ENCODE data around the gene NUDT13.

Gene NUDT13

DNA sequence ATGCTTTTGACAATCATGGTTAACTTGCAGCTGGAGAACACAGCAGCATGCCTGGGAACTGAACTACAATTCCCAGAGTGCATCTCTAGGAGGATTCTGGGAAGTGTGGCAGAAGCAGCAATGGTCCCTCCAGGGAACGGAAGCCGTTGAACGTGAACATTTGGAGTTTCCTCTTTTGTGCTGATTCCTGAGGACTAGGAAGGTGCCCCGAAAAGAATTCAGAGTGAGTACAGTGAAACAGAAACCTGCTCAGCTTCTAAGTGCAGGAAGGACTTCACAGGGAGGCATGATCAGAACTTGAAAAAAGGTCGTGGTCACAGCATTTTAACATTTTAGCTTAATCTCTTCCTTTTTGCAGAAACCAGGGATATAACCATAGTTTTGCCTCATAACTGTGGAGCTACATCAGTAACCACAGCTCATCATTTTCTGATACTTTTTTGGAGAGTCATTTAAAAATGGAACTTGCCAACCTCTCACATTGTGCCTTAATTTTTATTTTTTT, at the start of gene NUDT13:
TSS of gene NUDT13 (plus strand) at position 111 of the 505 bp plus-strand sequence. CDS start 3,911 bp downstream, outside the sequence.
- peak; percentile 53 for DNase-seq (ENCODE audit: low read depth)

DNA sequence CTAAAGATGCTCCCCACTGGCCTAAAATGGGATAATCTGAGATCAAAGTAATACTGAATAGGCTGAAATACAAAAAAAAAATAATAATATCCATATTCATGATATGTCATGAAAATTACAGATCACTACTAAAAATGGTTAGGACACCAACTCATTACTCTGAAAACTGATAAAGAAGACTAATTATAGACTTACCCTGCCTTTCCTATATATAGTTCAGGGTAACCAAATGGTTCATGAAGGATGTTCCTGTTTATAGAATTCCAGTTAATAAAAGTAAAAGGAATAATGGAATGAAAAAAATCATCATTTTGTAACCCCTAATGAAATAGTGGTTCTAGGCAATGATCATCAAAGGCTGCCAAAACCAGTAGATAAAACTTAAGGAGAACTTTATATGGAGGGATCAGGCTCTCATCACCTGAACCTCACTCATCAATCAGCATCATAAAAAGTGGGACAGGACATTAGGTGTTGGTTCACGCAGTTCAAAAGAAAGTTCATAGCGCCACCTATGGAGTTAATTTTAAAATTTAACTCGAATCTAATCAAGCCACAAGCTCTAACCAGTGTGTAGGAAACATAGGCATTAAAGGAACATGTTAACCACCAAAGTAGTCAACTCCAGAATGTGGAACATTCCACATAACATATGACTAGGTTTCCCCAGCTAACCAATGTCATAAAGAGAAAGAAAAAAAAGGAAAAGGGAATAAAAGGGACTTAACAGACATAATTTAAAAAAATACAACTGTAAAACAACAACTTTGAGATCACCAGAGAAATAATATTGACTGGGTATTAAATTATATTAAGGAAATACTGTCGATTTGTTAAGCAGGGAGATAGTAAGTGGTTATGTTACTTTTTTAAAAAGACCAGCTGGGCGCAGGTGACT, 49.3 kb upstream of the NUDT13 start:
- DNase-seq (ENCODE audit: low read depth), result peak; percentile 18

DNA sequence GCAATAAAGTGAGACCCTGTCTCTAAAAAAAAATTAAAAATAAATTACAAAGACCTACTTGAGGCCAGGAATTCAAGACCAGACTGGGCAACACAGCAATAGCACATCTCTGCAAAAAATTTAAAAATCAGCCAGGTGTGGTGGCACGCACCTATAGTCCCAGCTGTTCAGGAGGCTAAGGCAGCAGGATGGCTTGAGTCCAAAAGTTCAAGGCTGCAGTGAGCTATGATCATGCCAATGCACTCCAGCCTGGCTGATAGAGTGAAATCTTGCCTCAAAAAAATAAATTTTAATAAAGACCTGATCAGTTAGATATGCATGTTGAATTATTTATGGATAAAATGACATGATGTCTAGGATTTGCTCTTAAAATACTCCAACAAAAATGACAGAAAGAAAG, 48.5 kb upstream of the NUDT13 start:
- DNase-seq (ENCODE audit: low read depth), result no peak

DNA sequence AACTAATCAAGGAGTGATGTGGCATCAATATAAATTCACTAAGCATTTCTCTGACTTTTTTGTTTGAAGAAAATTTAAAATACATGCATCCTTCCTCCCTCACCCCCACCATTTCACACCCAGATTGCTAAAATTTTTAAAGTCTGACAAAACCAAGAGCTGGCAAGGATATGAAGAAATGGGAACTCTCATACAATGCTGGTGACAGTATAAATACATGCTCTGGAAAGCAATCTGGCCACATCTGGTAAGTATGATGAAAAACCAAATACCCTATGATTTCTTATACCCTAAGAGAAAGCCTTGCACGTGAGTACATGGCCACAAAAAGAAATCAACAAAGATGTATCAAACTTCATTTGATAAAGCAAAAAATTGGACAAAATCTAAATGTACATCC, 44.8 kb upstream of the NUDT13 start:
- DNase-seq (ENCODE audit: low read depth), result peak; percentile 42

DNA sequence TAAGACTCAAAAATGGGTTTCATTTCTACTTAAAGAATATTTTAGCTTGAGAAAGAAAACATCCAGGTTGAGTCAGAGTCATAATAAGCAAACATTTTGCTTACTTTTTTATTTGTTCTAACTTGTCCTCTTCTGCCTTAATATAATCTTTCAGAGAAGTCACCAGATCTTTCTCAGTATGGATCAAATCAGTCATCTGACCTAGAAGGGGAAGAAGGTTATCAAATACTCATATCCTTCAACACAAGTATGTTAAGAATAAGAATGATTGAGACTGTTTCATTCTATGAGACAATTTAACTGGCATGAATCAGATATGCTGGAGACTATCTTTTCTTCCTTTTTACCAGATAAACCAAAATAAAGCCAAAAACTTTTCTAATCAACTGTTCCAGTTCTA, 36.6 kb upstream of the NUDT13 start:
- DNase-seq (ENCODE audit: low read depth), result no peak

DNA sequence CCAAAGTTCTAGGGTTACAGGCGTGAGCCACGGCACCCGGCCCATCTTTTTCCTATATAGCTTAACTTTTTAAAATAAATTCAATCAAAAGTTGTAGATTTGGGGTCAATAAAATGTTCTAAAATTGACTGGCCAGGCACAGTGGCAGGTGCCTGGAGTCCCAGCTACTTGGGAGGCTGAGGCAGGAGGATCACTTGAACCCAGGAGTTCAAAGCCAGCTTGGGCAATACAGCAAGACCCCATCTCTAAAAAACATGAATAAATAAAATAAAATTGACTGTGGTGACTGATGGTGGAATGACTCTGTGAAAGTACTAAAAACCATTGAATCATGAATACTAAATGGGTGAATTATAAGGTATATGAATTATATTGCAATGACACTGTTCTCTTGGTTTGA, 34.4 kb upstream of the NUDT13 start:
- no peak for DNase-seq (ENCODE audit: low read depth)

DNA sequence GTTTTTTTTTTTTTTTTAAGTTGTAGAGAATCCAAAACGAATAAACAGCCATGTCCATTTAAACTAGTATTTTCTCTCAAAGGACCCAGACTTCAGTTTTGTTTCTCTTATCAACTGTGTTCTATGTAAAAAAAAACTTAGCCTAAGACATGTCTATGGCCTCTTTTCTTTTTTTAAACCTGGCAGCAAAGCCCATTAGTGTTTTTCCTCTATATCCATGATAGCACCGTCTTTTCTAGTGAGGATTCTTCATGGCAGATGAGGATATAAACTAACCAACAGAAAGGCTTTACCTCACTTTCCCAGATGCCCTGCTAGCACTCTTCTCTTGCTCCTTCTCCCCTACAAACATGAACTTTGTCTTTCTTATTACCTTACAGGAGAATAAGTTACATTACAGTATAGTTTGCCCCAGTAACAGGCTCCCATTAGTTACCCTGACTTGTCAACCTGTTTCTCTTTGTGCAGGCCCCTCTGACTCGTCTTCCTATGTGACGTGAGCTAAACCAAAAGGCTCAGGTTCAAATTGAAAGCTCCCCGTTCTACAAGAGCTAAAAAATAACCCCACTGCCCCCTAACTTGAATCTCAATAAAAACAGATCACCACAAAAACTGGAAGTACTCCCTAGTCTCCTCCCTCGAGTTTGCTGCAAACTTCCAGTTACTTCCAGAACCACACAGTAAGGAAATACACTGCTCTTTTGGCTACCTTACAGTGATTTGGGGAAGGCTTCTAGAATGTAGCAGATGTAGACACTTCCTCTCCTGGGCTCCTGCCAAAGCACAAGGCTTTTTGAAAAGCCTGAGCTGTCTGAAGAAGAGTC, 33.7 kb upstream of the NUDT13 start:
- peak; percentile 85 for DNase-seq (ENCODE audit: low read depth)

DNA sequence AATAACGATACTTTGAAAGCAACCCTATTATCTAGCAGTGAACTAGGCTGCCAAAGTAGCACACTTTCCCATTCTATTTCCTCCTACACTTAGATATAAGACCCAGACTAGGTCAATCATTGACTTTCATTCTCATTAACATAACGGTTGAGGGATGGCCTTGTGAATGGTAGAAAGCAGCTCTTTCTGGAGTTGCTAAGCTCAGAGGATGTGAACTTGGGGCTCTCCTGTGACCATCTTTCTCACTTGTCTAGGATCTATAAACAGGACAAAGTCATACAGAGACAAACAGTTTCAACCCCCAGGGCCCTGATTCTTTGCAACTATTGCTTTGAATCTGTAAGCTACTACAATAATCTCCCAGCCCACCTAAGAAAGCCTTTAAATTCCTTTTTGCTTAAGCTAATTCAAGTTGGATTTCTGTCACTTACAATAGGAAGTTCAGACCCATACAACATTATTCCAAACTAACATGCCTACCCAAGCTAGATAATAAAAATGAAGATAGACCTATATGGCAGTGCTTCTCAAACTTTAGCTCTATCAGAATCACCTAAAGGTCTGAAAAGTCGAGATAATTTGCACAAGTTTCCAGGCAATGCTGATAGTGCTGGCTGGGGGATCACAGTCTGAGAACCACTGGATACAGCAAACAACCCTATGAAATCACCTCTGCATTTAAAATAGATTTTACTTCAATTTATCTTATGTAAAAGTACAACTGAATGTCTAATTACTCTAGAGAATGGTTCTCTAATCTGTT, 30.3 kb upstream of the NUDT13 start:
- DNase-seq (ENCODE audit: low read depth), result no peak

DNA sequence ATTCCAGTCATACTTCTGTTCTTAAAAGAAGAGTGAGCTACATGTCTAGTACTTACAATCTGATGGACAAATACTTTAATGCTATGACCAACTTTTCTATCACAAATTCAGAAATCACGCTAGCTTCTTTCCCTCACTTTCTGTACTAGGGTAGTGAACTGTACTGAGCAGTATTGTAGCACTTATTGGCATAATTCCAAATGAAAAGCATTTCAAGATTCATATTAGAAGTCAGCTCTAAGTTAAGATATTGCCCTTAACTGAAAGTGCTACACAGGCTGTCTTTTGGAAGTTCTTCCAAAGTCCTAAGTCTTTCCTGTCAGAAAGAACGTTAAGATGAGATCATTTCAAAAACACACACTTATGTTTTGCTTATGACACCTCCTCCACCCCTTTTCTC, 27.0 kb upstream of the NUDT13 start:
- no peak for DNase-seq (ENCODE audit: low read depth)

DNA sequence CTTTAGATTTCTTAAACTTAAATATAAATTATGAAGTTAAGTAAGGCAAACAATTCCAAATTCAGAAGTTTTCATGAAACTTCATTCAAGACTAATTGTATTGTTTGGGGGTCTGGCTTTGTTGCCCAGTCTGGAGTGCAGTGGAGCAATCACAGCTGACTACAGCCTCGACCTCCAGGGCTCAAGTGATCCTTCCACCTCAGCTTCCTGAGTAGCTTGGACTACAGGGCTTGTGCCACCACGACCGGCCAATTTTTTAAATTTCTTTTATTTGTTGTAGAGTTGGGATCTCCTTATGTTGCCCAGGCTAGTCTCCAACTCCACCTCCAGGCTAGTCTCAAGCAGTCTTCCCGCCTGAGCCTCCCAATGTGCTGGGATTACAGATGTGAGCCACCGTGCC, 26.0 kb upstream of the NUDT13 start:
- DNase-seq (ENCODE audit: low read depth), result no peak

DNA sequence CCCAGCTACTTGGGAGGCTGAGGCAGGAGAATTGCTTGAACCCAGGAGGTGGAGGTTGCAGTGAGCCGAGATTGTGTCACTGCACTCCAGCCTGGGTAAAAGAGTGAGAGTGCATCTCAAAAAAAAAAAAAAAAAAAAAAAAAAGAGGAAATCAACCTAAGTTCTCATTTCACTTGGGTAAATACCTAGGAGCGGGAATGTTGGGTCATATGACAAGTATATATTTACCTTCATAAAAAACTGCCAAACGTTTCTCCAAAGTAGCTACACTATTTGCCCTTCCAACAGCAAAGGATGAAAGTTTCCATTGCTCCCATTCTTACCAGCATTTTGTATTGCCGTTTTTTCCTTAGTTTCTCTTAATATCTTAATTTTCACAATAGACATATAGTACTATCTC, 23.4 kb upstream of the NUDT13 start:
- no peak for DNase-seq (ENCODE audit: low read depth)

DNA sequence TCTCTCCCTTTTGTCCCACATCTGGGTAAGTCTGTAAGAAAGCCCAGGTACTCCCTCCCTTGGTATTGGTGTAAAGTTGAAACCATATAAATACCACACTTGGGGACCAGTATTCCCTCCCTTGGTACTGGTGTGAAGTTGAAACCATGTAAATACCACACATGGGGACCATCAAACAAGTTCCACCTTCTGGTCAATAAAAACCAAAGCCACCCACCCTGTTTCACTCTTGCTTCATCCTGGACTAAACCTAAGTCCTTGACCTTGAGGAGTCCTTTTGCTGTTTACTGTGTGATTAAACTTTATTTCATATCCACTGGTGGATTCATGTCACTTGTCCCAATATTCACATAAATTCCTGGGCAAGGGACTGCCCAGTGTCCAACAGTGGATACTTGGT, 22.0 kb upstream of the NUDT13 start:
- DNase-seq (ENCODE audit: low read depth), result no peak

DNA sequence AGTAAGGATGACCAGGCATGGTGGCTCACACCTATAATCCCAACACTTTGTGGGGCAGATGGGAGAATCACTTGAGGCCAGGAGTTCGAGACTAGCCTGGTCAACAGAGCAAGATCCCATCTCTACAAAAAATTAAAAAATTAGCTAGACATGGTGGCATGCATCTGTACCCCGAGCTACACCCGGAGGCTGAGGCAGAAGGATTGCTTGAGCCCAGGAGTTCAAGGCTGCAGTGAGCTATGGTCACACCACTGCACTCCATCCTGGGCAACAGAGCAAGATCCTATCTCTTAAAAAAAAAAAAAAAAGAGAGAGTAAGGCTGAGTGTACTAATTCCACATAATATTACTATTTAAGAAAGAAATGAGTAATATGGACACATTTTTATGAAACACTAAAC, 17.4 kb upstream of the NUDT13 start:
- no peak for DNase-seq (ENCODE audit: low read depth)

DNA sequence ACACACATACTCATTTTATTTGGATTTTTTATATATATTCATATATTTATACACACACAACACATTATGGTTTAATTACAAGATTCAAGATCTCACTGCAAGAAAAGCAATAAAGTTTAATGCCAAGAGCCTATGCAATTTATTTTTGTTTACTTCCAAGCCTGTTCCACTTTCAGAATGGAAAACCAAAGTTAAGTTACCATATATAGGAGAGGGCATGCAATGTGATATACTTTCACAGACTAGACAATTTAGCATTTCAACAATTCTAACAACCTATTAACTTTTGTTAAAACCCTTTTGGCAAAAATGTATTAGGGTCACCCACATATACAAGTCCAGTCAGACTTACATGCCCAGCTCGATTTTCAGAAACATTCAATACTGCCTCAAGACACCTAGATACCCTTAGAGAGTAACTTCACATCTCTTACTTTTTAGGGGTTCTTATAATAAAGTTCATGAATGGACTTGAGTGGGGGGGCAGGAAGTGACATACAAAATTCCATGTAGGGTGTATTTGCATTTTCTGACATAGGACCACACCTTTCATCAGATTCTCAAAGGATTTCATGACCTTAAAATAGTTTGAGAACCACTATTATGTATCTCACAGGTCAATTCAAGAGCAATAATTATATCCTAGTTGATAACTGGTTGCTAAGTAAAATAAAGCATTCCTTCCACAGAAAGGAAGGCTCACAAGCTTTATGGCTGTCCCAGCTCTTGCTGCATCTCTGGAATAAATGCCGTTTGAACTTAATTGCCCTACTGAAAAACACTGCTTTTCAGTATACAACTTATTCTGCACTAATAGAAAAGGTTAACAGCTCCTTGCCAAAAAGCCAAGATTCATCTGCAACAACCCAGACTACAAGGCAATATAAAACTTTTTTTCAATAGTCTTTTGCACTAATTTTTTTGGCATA, 16.1 kb upstream of the NUDT13 start:
- peak; percentile 11 for DNase-seq (ENCODE audit: low read depth)

DNA sequence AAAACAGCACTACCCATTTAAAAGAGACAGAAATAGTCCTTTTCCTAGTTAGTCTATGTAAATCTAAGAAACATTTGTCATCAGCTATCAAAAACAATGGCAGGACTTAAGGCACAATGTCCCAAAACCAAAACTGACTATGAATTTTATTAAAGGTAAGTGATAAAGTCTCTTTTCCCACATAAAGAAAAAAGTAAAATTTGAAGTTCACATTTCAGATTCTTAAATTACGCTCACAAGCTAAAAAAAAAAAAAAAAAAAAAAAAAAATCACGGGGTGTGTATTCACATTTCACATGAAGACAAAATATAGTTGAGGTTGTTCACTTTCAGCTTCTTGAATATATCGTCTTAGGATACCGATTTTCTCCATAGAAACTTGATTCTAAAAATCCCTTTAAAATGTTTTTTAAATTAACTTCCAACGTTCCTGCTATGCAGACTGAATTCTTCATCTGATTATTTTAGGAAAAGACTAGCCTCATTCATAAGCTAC, 15.2 kb upstream of the NUDT13 start:
- DNase-seq (ENCODE audit: low read depth), result no peak

DNA sequence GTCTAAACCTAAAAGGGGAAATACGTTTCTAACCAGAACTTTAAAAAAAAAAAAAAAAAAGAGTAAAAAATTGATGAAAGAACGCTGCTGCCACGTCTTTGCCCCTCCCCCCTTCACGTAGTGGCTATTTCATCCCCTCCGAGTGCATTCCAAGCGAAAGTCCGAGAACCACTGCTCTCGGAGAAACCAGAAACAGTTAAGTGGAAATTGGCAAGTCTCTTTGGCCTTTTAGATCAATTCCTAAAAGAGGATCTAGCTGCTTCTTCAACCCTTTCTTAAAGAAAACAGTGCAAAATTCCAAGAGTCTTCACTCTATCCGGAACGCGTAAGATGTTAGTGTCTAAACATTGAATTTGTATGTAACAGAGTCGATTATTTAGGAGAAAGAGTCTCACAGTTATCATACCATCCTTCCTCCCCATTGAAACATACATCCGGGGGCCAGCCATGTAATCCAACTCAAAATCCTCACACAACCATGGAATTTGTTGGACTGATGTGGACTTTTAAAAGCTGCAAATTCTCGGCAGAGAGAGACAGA, 14.7 kb upstream of the NUDT13 start:
- peak; percentile 84 for DNase-seq (ENCODE audit: low read depth)

DNA sequence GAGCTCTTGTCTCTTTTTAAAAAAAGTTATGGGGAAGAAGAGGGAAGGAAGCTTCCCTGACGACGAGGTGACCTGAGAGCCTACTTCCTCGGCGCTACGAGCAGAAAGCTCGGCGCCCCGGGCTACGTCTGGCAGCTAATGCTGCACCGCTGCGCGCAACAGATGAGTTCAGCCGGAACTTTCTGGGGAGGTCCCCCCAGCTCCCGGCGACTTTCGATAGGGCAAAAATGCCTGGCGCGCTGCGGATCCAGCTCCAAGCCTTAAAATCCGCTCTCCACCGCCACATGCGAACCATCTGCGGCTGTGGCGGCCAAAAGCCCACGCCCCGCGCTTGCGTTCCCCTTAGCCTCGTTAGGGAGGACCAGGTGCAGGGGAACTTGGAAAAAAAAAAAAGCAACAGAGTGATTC, 14.2 kb upstream of the NUDT13 start:
- DNase-seq (ENCODE audit: low read depth), result peak; percentile 74

DNA sequence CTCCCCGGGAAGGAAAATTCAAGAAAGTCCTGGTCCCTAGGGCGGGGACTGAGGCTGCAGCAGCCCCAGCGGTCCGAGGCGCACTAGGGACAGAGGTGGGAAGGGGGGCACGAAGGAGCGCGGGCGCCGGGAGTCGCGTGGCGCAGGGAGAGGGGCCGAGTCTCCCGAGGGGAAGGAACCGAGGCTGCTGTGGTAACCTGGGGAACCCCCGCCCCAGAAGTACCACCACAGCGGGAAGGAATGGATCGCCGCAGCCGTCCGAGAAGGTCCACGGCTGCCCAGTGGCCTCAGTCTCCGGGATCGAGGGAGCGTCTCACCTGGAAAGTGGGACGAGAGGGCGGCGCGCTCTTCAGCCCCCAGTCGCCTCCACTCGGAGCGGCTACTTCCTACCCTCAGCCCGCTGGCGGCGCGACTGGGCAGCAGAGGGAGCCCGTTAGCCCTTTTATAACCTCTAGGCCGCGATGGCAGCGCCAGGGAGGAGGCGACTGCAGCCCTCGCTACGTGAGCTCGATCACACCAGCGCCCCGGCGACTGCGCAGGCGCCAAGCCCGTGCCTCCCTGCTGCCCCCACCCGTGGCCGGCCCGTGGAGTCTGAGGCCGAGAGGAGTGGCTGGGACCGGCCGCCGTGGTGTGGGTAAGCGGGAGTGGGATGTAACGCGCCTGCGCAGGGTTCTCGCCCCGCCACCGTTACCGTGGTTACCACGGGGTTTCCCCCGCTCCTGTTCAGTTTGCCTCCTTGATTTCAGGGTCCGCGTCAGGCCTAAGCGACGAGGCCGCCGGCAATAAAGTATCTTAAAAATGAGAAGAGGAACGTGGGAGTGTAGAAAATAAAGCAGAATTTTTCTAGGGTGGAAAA, 13.6 kb upstream of the NUDT13 start, which contains the start of gene P4HA1:
TSS of gene P4HA1 (minus strand) at position 418 of the 856 bp plus-strand sequence. CDS start 21,983 bp downstream, outside the sequence.
- peak; percentile 99 for DNase-seq (ENCODE audit: low read depth)

DNA sequence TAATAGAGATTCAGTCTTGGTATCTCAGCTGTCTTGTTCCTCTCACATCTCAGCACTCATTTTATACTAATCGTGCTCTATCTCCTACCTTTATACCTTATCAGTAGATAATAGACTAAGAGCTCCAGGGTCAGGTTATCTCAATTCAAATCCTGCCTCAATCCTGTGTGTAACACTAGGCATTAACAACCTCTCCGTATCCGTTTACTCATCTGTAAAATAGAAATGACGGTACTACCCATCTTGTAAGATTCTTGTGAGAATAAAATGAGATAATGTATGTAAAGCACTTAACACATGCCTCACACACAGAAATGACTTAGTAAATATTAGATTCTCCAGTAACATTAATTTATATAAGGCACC, 13.0 kb upstream of the NUDT13 start:
- DNase-seq (ENCODE audit: low read depth), result no peak
